GM12878 (cell line): ENCODE measurements around the gene OR52E2. TPM values are rescaled to one million over a fixed set of nuclear protein-coding genes. Genes with fewer than 3 reads are reported as not detected.

Experiments used
- ATAC-seq: fragments of 200-7000 bp; cut with Tn5 transposase; 3 replicates; pipeline ENCODE4 v1.9.1; 2020; ENCODE audit warnings: mild to moderate bottlenecking, moderate library complexity
- BruUV-seq: library from RNA; stranded (reverse); fragments of 400-500 nt; replicated peaks from 2 replicates; lab custom pipeline; 2021; lab: Mats Ljungman, UMichigan
- CTCF ChIA-PET: fragments of 300-600 bp; sonication (Branson Sonifier 250); formaldehyde crosslinking; extraction: SDS; loops from one replicate; lab custom pipeline; 2021; ENCODE audit warnings: inconsistent platforms; lab: Yijun Ruan, JAX
- POLR2A ChIA-PET: fragments of 350-600 bp; formaldehyde crosslinking; extraction: SDS; loops from one replicate; lab custom pipeline; 2021; ENCODE audit warnings: inconsistent platforms; lab: Charles Lee
- RAD21 ChIA-PET: fragments of 300-600 bp; sonication (Branson Sonifier 250); formaldehyde crosslinking; loops from one replicate; lab custom pipeline; 2023; ENCODE audit warnings: antibody characterized with exemption; ENCODE audit not compliant: unreplicated experiment; lab: Charles Lee
- SMC1A ChIA-PET: fragments of 300-600 bp; sonication (Branson Sonifier 250); formaldehyde crosslinking; loops from one replicate; lab custom pipeline; 2023; ENCODE audit not compliant: unreplicated experiment, uncharacterized antibody; lab: Charles Lee
- DNase-seq: peaks from one replicate; pipeline ENCODE4 v3.0.0-alpha.2; 2011; ENCODE audit warnings: low read depth, low spot score
- FAIRE-seq: peaks from 3 replicates; lab custom pipeline; 2011; peaks lifted over from hg19 to GRCh38; lab: Jason Lieb, UNC
- H2AFZ ChIP-seq: 2 replicates; pipeline ENCODE4 v1.6.0; 2011; ENCODE audit warnings: low read depth, low read length, control low read depth; ENCODE audit not compliant: control insufficient read depth
- H3K27ac ChIP-seq: 2 replicates; pipeline ENCODE4 v1.5.1; 2011; ENCODE audit warnings: control low read depth; ENCODE audit not compliant: control insufficient read depth, insufficient read depth
- H3K27me3 ChIP-seq, 2 experiments: replicated peaks in 1 of 2; 2 replicates each; pipeline versions ENCODE4 v1.6.0 to v1.6.1; 2011; ENCODE audit warnings: low read length in 1 of 2; ENCODE audit not compliant: control insufficient read depth in 2 of 2, insufficient read depth in 2 of 2
- H3K36me3 ChIP-seq, 2 experiments: 2 replicates each; pipeline ENCODE4 v1.5.1; 2011; ENCODE audit warnings: low read length in 1 of 2; ENCODE audit not compliant: control insufficient read depth in 2 of 2, insufficient read depth in 2 of 2
- H3K4me1 ChIP-seq: 2 replicates; pipeline ENCODE4 v1.6.1; 2011; ENCODE audit warnings: mild to moderate bottlenecking, low read length, moderate library complexity, mixed read lengths; ENCODE audit not compliant: control insufficient read depth, insufficient read depth
- H3K4me2 ChIP-seq: 2 replicates; pipeline ENCODE4 v1.6.0; 2011; ENCODE audit warnings: control low read depth; ENCODE audit not compliant: control insufficient read depth, insufficient read depth
- H3K4me3 ChIP-seq: fragments of 200-600 bp; sonication (generic); 2 replicates; pipeline ENCODE4 v1.5.1; 2016
- H3K79me2 ChIP-seq: 2 replicates; pipeline ENCODE4 v1.6.0; 2011; ENCODE audit warnings: low read length; ENCODE audit not compliant: control insufficient read depth, insufficient read depth
- H3K9ac ChIP-seq: 2 replicates; pipeline ENCODE4 v1.8.0; 2011; ENCODE audit warnings: low read length, control low read depth, mixed read lengths; ENCODE audit not compliant: control insufficient read depth, insufficient read depth
- H3K9me3 ChIP-seq: replicated peaks from 3 replicates; pipeline ENCODE4 v1.5.1; 2011; ENCODE audit warnings: mild to moderate bottlenecking, low read length; ENCODE audit not compliant: control insufficient read depth, insufficient read depth
- H4K20me1 ChIP-seq: 2 replicates; pipeline ENCODE4 v1.6.0; 2011; ENCODE audit not compliant: control insufficient read depth, insufficient read depth
- BHLHE40 ChIP-seq, 2 experiments: fragments of 450-650 bp in 1 of 2; IDR thresholded peaks; 2 replicates each; pipeline ENCODE4 v1.6.1; 2011 to 2017; ENCODE audit warnings: low read depth in 2 of 2, borderline replicate concordance in 1 of 2, improper control_type of control experiment in 1 of 2, low read length in 1 of 2, mild to moderate bottlenecking in 1 of 2
- EED ChIP-seq: sonication (generic); IDR thresholded peaks from 2 replicates; pipeline ENCODE4 v1.6.1; 2016; ENCODE audit warnings: antibody characterized with exemption, low read depth
- NFYB ChIP-seq: IDR thresholded peaks from 2 replicates; pipeline ENCODE4 v1.6.1; 2011; ENCODE audit warnings: low read depth, mild to moderate bottlenecking, low read length, improper control_type of control experiment, moderate library complexity; ENCODE audit not compliant: insufficient read depth
- NR2C1 ChIP-seq: fragments of 450-650 bp; IDR thresholded peaks from 2 replicates; pipeline ENCODE4 v1.6.1; 2017; ENCODE audit warnings: antibody characterized with exemption, mild to moderate bottlenecking, moderate library complexity
- POLR2AphosphoS5 ChIP-seq: IDR thresholded peaks from 2 replicates; pipeline ENCODE4 v1.6.1; 2011; ENCODE audit warnings: mild to moderate bottlenecking, low read length, inconsistent platforms
- RAD51 ChIP-seq: fragments of 450-650 bp; IDR thresholded peaks from 2 replicates; pipeline ENCODE4 v1.6.1; 2016; ENCODE audit warnings: moderate library complexity, mild to moderate bottlenecking, inconsistent platforms
- WRNIP1 ChIP-seq: IDR thresholded peaks from 2 replicates; pipeline ENCODE4 v1.6.1; 2011; ENCODE audit warnings: low read depth, low read length, improper control_type of control experiment, borderline replicate concordance
- WGBS: methylation state at CpG from one replicate; pipeline ENCODE4 v1.1.6; 2016; ENCODE audit warnings: low lambda C conversion rate; ENCODE audit not compliant: insufficient replicate concordance, insufficient coverage; ENCODE audit errors: missing lambda C conversion rate; 5-methylcytosine and 5-hydroxymethylcytosine counted together
- in situ Hi-C: fragments of 300-500 bp; cut with MboI; formaldehyde crosslinking; loops from 9 replicates; pipeline ENCODE4 v1.14.3; 2018; ENCODE audit warnings: mixed read lengths
- intact Hi-C: fragments of 100-400 bp; cut with micrococcal nuclease; formaldehyde crosslinking; loops from one replicate; pipeline ENCODE4 v1.14.2; 2022; ENCODE audit not compliant: unreplicated experiment
- polyA plus RNA-seq, 11 experiments: library from polyadenylated mRNA; depleted of rRNA in 4 of 11; unstranded in 6 of 11; stranded (reverse) in 5 of 11; fragments of >200 nt; fragmentation: Nextera tagmentation in 4 of 11; fragmentation: Illumina TruSeq in 1 of 11; extraction: Ambion mirVana in 4 of 11; extraction: Trizol in 1 of 11; gene quantifications; 1 replicate in 1 of 11; 2 replicates in 10 of 11; pipeline versions ENCODE4 v1.2.1 to v1.2.3, GENCODE V29; 2011 to 2016; ENCODE audit warnings: inconsistent platforms in 2 of 11, missing spikeins in 2 of 11, low read depth in 1 of 11
- total RNA-seq, 4 experiments: library from RNA; depleted of rRNA in 3 of 4; stranded (reverse); fragments of >200 nt in 3 of 4; fragmentation: Illumina TruSeq in 1 of 4; extraction: Trizol in 1 of 4; gene quantifications; 2 replicates each; pipeline versions ENCODE4 v1.2.1 to v1.2.3, GENCODE V29; 2013 to 2021
- TF ChIP-seq, protein P1 (sequence below): fragments of 450-650 bp; conservative IDR thresholded peaks from 2 replicates; pipeline ENCODE4 v1.6.1; 2017; ENCODE audit warnings: mild to moderate bottlenecking, moderate library complexity

Gene OR52E2
- total and polyA plus RNA-seq, 10 of the 15 experiments (the other 5 are each of a cell fraction or from before 2014, with no cell fraction given): not detected

DNA sequence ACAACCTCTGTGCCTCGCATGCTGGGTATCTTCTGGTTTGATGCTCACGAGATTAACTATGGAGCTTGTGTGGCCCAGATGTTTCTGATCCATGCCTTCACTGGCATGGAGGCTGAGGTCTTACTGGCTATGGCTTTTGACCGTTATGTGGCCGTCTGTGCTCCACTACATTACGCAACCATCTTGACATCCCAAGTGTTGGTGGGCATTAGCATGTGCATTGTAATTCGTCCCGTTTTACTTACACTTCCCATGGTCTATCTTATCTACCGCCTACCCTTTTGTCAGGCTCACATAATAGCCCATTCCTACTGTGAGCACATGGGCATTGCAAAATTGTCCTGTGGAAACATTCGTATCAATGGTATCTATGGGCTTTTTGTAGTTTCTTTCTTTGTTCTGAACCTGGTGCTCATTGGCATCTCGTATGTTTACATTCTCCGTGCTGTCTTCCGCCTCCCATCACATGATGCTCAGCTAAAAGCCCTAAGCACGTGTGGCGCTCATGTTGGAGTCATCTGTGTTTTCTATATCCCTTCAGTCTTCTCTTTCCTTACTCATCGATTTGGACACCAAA, 12.6 kb downstream of the OR52E2 start:
- Histone ChIP-seq H3K27ac (no peak overlapping the region), H3K9me3 (no peaks in the 10 kb centered on the region), H3K79me2 (no peaks in the 10 kb centered on the region), H4K20me1 (no peaks in the 10 kb centered on the region), H3K27me3 (no peaks in the 10 kb centered on the region), H2AFZ (no peak overlapping the region), H3K9ac (no peak overlapping the region), H3K4me2 (no peak overlapping the region), H3K4me1 (no peaks in the 10 kb centered on the region), H3K4me3 (no peak overlapping the region), H3K36me3 (no peaks in the 10 kb centered on the region)
- ChIA-PET POLR2A (no interaction called here), RAD21 (no interaction called here), CTCF (no interaction called here), SMC1A (no interaction called here)
- DNase-seq: no peak
- 42% methylated on average over 15 of the region's 15 CpGs for WGBS
- TF ChIP-seq NFYB (no peak), WRNIP1 (no peak), RAD51 (no peak), BHLHE40 (IDR thresholded peaks at IDR 0.05; ENCODE audit: borderline replicate concordance in 1 of 2, low read depth in 2 of 2, low read length in 1 of 2) (no peak), POLR2AphosphoS5 (no peak), NR2C1 (no peak), EED (no peak)
- TF ChIP-seq, protein P1, sequence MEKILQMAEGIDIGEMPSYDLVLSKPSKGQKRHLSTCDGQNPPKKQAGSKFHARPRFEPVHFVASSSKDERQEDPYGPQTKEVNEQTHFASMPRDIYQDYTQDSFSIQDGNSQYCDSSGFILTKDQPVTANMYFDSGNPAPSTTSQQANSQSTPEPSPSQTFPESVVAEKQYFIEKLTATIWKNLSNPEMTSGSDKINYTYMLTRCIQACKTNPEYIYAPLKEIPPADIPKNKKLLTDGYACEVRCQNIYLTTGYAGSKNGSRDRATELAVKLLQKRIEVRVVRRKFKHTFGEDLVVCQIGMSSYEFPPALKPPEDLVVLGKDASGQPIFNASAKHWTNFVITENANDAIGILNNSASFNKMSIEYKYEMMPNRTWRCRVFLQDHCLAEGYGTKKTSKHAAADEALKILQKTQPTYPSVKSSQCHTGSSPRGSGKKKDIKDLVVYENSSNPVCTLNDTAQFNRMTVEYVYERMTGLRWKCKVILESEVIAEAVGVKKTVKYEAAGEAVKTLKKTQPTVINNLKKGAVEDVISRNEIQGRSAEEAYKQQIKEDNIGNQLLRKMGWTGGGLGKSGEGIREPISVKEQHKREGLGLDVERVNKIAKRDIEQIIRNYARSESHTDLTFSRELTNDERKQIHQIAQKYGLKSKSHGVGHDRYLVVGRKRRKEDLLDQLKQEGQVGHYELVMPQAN: no peak
- in situ Hi-C loops (no loop called here), intact Hi-C loops (no loop called here)
- BruUV-seq: no TSS peak
- no peak for FAIRE-seq
- ATAC-seq: no peak
